K562 (cell line): ENCODE measurements around the gene CSF1. TPM values are rescaled to one million over a fixed set of nuclear protein-coding genes. Genes with fewer than 3 reads are reported as not detected.
A peak's percentile ranks its signal among the peaks of the same experiment; 100 is the strongest.

Experiments
- BDP1 ChIP-seq: IDR thresholded peaks from 3 replicates; pipeline ENCODE4 v1.6.1; 2011; ENCODE audit not compliant: insufficient read length, insufficient read depth
- E2F5 ChIP-seq: sonication (generic); formaldehyde crosslinking; IDR thresholded peaks from 2 replicates; pipeline ENCODE4 v1.8.0; 2022; ENCODE audit warnings: mild to moderate bottlenecking, missing genetic modification reagents
- EGR1 ChIP-seq: fragments of 450-650 bp; conservative IDR thresholded peaks from 2 replicates; pipeline ENCODE4 v1.6.1; 2017; ENCODE audit warnings: mild to moderate bottlenecking
- ELF4 ChIP-seq: fragments of 450-650 bp; formaldehyde crosslinking; IDR thresholded peaks from 2 replicates; pipeline ENCODE4 v1.4.0; 2022; ENCODE audit warnings: missing genetic modification characterization
- ESRRB ChIP-seq: fragments of 250-450 bp; sonication (Bioruptor Pico); IDR thresholded peaks from 2 replicates; pipeline ENCODE4 v1.5.0; 2020; ENCODE audit warnings: mild to moderate bottlenecking, moderate library complexity, borderline replicate concordance
- GABPB1 ChIP-seq: sonication (generic); formaldehyde crosslinking; IDR thresholded peaks from 2 replicates; pipeline ENCODE4 v1.8.0; 2022; ENCODE audit warnings: mild to moderate bottlenecking, missing genetic modification reagents
- HCFC1 ChIP-seq: IDR thresholded peaks from 2 replicates; pipeline ENCODE4 v1.6.1; 2012; ENCODE audit warnings: low read depth, low read length, improper control_type of control experiment
- HOXB6 ChIP-seq: fragments of 250-450 bp; sonication (Bioruptor Pico); IDR thresholded peaks from 2 replicates; pipeline ENCODE4 v1.5.1; 2022; ENCODE audit warnings: mild to moderate bottlenecking, borderline replicate concordance
- MAZ ChIP-seq, 2 experiments: fragments of 450-650 bp in 1 of 2; sonication (generic) in 1 of 2; formaldehyde crosslinking; IDR thresholded peaks in 1 of 2; conservative IDR thresholded peaks in 1 of 2; 2 replicates each; pipeline versions ENCODE4 v1.4.0 to v1.5.0; 2020; ENCODE audit warnings: mild to moderate bottlenecking in 1 of 2, missing genetic modification reagents in 1 of 2
- MBD2 ChIP-seq: sonication (generic); IDR thresholded peaks from 2 replicates; pipeline ENCODE4 v1.6.1; 2016; ENCODE audit warnings: low read depth, borderline replicate concordance
- MCM7 ChIP-seq, 2 experiments: fragments of 450-650 bp; IDR thresholded peaks; 2 replicates each; pipeline ENCODE4 v1.6.1; 2016 to 2018
- MECOM ChIP-seq: fragments of 250-450 bp; sonication (Bioruptor Pico); IDR thresholded peaks from 2 replicates; pipeline ENCODE4 v1.8.0; 2022; ENCODE audit warnings: inconsistent platforms
- SIN3A ChIP-seq, 2 experiments: fragments of 150-350 bp in 1 of 2; IDR thresholded peaks; 2 replicates each; pipeline ENCODE4 v1.6.1; 2011 to 2016; ENCODE audit warnings: borderline replicate concordance in 2 of 2, low read depth in 2 of 2, low read length in 2 of 2, mild to moderate bottlenecking in 2 of 2, moderate library complexity in 2 of 2; ENCODE audit not compliant: control insufficient read depth in 1 of 2
- SMARCE1 ChIP-seq: fragments of 450-650 bp; IDR thresholded peaks from 2 replicates; pipeline ENCODE4 v1.7.1; 2016; ENCODE audit warnings: mild to moderate bottlenecking
- SNAPC5 ChIP-seq: fragments of 250-450 bp; sonication (Bioruptor Pico); IDR thresholded peaks from 2 replicates; pipeline ENCODE4 v1.8.0; 2021; ENCODE audit warnings: moderate library complexity, mild to moderate bottlenecking, inconsistent platforms
- THRB ChIP-seq: fragments of 450-650 bp; formaldehyde crosslinking; conservative IDR thresholded peaks from 2 replicates; pipeline ENCODE4 v1.4.0; 2022; ENCODE audit warnings: mild to moderate bottlenecking, missing genetic modification characterization
- XRCC4 ChIP-seq: IDR thresholded peaks from one replicate; pipeline ENCODE4 v1.6.1; 2011; ENCODE audit not compliant: insufficient read depth, insufficient read length; ENCODE audit errors: extremely low read depth
- ZNF134 ChIP-seq: fragments of 250-450 bp; sonication (Bioruptor Pico); conservative IDR thresholded peaks from 2 replicates; pipeline ENCODE4 v1.4.0; 2020
- ZNF609 ChIP-seq: sonication (generic); formaldehyde crosslinking; IDR thresholded peaks from 2 replicates; pipeline ENCODE4 v1.8.1; 2023; ENCODE audit warnings: missing genetic modification reagents, mild to moderate bottlenecking, borderline replicate concordance
- ZNF699 ChIP-seq: fragments of 250-450 bp; sonication (Bioruptor Pico); IDR thresholded peaks from 2 replicates; pipeline ENCODE4 v1.8.0; 2021; ENCODE audit warnings: mild to moderate bottlenecking, moderate library complexity; ENCODE audit not compliant: insufficient replicate concordance
- ZNF707 ChIP-seq: fragments of 250-450 bp; sonication (Bioruptor Pico); conservative IDR thresholded peaks from 2 replicates; pipeline ENCODE4 v1.8.0; 2022; ENCODE audit warnings: inconsistent platforms, mild to moderate bottlenecking, moderate library complexity
- polyA plus RNA-seq, 8 experiments: library from polyadenylated mRNA; depleted of rRNA in 4 of 8; stranded (reverse) in 5 of 8; unstranded in 3 of 8; fragments of >200 nt; fragmentation: Nextera tagmentation in 2 of 8; fragmentation: Illumina TruSeq in 1 of 8; extraction: Ambion mirVana in 2 of 8; extraction: Trizol in 1 of 8; gene quantifications; 2 replicates each; pipeline versions ENCODE4 v1.2.1 to v1.2.3, GENCODE V29; 2011 to 2014; ENCODE audit warnings: inconsistent platforms in 1 of 8, missing spikeins in 1 of 8
- total RNA-seq, 7 experiments: library from RNA; depleted of rRNA in 6 of 7; stranded (reverse); fragments of >200 nt in 6 of 7; fragmentation: Illumina TruSeq in 2 of 7; extraction: Trizol in 2 of 7; gene quantifications; 2 replicates each; pipeline versions ENCODE4 v1.2.1 to v1.2.3, GENCODE V29; 2011 to 2021; ENCODE audit warnings: low replicate concordance in 1 of 7

Gene CSF1
- total and polyA plus RNA-seq, 9 of the 15 experiments (the other 6 are each of a cell fraction or from before 2014, with no cell fraction given), result 0.18 to 11.8 (median 2.8) TPM

GRCh38 chr1:109917768-109918606 lies 7.3 kb downstream of the CSF1 start (continued):
- TF ChIP-seq ZNF609 (CRISPR knock-in tag), result no peak
- no peak for TF ChIP-seq ZNF707
- TF ChIP-seq SMARCE1, result peak; percentile 97
- peak; percentile 58; the same call in 1 of the 2 replicates for TF ChIP-seq GABPB1 (CRISPR knock-in tag)
- peak; percentile 68 for TF ChIP-seq ELF4 (CRISPR knock-in tag)
- TF ChIP-seq SNAPC5 (CRISPR knock-in tag), result no peak
- no peak for TF ChIP-seq ZNF699 (CRISPR knock-in tag)
- no peak for TF ChIP-seq ESRRB
- peak; percentile 81 for TF ChIP-seq THRB
- TF ChIP-seq MECOM, result no peak
- TF ChIP-seq EGR1, result peak; percentile 78
- TF ChIP-seq SIN3A (IDR thresholded peaks at IDR 0.05; ENCODE audit: borderline replicate concordance in 2 of 2, control insufficient read depth in 1 of 2, low read depth in 2 of 2, low read length in 2 of 2), result peak in 1 of 2 experiments; percentile 67; a peak in 1 of 4 replicates
- peak; percentile 41; the same call in 1 of the 2 replicates for TF ChIP-seq HCFC1
- no peak for TF ChIP-seq BDP1
- TF ChIP-seq MCM7 (IDR thresholded peaks at IDR 0.05), result no peak
- TF ChIP-seq ZNF134, result no peak; the same call in 1 of the 2 replicates
- peak; percentile 54 to 82; a peak in 2 of 4 replicates for TF ChIP-seq MAZ (CRISPR knock-in tag; conservative IDR thresholded peaks at IDR 0.05 in 1 of 2, IDR thresholded peaks at IDR 0.05 in 1 of 2)
- TF ChIP-seq E2F5, result no peak
- TF ChIP-seq HOXB6 (CRISPR knock-in tag), result no peak
- no peak for TF ChIP-seq XRCC4
- TF ChIP-seq MBD2, result no peak; the same call in 1 of the 2 replicates
